Measurements from ENCODE around the gene GALNT11.
"Not testable (repeated sequence)": the region's sequence is repeated elsewhere in the genome, so short reads cannot be mapped to it uniquely, and the experiment has no call there.

GALNT11 gene

DNA sequence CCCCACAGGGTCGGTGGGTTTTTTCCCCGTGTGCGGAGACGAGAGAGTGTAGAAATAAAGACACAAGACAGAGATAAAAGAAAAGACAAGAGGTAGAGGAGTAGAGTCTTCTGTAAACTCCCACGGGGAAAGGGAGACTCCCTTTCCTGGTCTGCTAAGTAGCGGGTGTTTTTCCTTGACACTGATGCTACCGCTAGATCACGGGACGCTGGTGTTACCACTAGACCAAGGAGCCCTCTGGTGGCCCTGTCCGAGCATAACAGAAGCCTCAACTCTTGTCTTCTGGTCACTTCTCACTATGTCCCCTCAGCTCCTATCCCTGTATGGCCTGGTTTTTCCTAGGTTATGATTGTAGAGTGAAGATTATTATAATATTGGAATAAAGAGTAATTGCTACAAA lies 4.6 kb downstream of the GALNT11 start:
- DNase-seq, result not testable (repeated sequence)

DNA sequence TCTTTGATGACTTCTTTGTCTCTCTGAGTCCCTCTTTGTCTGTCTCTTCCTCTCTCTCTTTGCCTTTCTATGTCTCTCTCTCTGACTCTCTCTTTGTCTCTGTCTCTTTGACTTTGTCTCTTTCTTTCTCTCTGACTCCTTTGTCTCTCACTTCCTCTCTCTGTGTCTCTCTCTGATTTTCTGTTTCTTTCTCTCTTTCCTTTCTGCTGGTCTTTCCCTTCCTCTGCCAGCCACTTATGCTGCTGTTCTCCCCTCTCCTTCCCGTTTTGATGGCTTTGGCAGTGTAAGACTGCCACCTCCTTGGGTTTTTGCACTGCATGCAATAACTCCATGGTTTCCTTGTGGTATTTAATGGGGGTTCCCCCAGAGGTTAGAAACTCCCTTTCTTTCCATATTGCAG lies 5.2 kb downstream of the GALNT11 start:
- not testable (repeated sequence) for DNase-seq

DNA sequence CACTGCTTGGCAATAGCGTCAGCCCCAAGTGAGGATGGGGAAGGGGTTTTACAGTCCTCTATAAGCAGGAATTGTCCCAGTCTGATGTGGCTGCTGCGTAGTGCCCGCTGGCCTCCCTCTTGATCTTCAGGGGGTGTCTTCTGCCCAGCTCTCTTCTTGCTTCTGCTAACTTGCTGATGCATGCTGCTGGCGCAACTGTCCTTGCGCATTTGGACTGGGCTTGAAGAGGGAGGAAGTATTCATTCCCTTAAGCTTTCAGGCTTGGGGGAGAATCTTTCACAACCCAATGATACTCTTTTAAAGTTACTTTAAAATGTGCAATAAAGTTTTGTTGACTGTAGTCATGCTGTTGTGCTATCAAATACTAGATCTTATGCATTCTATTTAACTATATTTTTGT lies 10.3 kb downstream of the GALNT11 start:
- DNase-seq, result no peak

DNA sequence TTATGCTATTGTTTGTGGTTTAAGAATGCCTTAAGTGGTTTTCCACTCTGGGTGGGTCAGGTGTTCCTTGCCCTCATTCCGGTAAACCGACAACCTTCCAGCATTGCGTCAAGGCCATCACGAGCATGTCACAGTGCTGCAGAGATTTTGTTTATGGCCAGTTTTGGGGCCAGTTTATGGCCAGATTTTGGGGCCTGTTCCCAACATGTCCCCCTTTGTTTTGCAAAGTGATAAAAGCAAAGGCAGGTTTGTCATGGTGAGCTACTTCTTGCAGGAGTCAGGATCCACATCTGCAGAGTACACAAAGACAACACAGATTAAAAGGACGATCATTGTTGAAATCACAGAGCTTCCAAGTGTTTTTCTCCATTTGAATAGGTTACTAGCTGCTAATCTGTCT lies 12.9 kb downstream of the GALNT11 start:
- not testable (repeated sequence) for DNase-seq

DNA sequence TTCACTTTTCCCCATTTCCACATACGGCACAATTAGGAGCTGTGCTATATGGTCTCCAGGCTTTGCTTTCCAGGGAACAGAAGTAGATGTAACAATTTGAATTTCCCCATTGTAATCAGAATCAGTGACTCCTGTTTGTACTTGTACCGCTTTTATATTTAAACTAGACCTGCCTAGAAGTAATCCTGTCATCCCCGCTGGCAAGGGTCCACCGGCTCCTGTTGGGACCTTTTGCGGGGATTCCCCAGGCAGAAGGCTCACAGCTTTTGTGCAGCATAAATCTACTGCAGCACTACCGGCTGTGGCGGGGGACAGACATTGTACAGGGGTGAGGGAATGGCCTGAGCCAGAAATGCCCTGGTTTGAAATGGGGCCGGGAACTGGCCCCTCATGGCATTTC lies 17.6 kb downstream of the GALNT11 start:
- DNase-seq, result not testable (repeated sequence)

DNA sequence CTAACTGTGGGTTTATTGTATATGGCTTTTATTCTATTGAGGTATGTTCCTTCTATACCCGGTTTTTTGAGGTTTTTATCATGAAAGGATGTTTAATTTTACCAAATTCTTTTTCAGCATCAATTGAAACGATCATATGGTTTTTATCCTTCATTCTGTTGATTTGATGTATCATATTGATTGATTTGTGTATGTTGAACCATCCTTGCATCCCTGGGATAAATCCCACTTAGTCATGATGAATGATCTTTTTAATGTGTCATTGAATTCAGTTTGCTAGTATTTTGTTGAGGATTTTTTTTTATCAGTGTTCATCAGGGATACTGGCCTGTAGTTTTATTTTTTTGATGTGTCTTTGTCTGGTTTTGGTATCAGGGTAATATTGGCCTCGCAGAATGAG lies 19.4 kb downstream of the GALNT11 start:
- DNase-seq, result not testable (repeated sequence)

DNA sequence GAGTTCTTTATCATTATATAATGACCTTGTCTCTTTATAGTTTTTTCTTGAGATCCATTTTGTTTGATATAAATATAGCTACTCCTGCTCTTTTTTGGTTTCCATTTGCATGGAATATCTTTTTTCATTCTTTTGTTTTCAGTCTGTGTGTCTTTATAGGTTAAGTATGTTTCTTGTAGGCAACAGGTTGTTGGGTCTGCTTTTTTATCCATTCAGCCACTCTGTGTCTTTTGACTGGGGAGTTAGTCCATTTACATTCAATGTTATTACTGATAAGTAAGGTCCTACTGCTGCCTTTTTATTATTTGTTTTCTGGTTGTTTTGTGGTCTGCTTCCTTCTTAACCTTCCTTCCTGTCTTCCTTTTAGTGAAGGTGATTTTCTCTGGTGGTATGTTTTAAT lies 21.1 kb downstream of the GALNT11 start:
- no peak for DNase-seq

DNA sequence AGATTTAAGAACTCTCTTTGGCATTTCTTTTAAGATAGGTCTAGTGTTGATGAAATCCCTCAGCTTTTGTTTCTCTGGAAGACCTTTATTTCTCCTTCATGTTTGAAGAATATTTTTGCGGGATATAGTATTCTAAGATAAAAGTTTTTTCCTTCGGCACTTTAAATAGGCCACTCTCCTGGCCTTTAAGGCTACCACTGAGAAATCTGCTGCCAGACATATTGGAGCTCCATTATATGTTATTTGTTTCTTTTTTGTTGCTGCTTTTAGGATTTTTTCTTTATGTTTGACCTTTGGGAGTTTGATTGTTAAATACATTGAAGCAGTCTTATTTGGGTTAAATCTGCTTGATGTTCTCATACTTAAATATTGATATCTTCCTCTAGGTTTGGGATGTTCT lies 22.6 kb downstream of the GALNT11 start:
- DNase-seq, result no peak

DNA sequence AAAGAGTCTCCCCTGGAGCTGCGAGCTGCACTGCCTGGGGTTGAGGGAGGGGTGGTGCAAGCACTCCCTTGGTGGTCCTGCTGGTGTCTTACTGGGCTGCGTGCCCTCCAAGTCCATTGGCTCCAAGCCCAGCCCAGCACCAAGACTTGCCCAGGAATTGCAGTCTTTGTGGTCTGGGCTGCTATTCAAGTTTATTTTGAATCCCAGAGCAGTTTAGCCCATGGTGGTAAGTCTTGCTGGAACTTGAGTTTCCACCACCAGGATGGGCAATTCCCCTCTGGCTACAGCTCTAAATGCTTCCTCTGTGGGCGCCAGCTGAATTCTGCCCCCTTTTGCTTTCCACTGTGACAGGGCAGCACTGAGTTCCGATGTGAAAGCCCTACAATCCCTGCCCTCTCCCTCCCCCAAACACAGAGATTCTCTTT lies 25.1 kb downstream of the GALNT11 start:
- DNase-seq, result no peak

DNA sequence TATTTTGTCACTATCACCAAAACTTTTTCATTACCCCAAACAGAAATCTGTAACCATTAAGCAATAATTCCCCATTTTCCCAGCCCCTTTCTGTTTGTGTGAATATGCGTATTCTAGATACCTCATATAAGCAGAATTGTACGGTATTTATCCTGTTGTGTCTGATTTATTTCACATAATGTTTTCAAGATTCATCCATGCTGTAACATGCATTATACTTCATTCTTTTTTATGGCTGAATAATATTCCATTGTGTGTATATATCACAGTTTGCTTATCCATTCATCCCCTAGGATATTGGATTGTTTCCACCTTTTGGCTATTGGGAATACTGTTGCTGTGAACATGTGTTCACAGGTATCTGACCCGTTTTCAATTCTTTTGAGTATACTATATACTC lies 26.5 kb downstream of the GALNT11 start:
- no peak for DNase-seq

DNA sequence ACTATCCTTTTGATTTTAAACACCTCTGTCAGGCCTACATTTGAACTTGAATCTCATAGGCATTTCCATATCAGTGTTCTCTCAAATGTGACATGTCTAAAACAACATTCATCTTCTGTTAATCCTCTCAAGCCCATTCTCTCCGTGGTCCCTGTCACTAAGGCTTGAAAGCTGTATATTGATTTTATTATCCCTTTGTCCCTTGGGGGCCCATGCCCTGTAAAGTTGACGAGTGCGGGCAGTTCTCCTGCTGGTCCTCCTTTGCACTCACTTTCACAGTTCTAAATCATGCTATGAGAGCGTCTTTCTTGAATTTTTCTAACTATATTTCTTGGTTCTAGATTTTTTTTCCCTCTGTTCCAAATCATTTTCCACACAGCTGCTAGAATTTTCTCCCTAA lies 27.3 kb downstream of the GALNT11 start:
- no peak for DNase-seq

DNA sequence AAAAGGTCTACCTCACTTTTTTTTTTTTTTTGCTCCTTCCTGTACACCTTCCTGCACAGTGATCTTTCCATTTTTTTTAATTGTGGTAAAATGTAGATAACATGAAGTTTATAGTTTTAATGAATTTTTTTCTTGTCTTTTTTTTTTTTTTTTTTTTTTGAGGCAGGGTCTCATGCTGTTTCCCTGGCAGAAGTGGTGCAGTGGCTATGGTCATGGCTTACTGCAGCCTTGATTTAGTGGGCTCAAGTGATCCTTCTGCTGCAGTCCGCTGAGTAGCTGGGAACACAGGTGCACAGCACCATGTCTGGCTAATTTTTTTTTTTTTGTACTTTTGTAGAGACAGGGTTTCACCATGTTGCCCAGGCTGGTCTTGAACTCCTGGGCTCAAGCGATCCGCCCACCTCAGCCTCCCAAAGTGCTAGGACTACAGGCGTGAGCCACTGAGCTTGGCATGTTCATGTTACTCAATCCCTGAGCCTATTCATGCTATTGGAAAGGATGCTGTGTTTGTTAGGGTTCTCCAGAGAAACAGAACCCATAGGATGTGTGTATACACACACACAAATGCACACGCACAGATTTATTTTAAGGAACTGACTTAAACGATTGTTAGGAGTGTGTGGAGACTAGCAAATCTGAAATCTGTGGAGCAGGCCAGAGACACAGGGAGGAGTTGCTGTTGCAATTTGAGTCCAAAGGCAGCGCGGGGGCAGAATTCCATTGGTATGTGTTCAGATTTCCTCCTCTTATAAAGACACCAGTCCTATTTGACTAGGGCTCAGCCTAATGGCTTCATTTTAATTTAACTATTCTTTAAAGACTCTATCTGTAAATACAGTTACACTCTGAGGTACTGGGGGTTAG lies 29.1 kb downstream of the GALNT11 start:
- no peak for DNase-seq

DNA sequence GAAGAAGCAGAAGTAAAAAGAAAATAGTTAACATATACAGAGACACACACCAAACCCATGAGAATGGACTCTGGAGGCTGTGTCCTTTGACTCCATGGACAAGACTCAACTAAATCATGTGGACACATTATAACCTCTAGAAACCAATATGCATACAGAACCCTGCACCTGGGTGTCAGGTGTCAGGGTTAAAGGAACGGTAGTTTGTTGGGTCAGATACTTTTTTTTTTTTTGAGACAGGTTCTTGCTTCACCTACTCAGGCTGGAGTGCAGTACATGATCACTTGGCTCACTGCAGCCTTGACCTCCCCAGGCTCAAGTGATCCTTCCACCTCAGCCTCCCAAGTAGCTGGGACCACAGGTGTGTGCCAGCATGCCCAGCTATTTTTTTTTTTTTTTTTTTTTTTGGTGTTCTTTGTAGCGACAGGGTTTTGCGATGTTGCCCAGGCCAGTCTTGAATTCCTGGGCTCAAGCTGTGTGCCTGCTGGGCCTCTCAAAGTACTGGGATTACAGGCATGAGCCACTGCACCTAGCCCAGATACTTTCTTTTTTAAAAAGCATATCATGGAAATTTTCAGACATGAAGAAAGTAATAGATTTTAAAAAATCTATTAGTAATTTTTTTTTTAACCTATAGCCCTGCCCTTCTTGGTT lies 31.3 kb downstream of the GALNT11 start:
- DNase-seq, result no peak

DNA sequence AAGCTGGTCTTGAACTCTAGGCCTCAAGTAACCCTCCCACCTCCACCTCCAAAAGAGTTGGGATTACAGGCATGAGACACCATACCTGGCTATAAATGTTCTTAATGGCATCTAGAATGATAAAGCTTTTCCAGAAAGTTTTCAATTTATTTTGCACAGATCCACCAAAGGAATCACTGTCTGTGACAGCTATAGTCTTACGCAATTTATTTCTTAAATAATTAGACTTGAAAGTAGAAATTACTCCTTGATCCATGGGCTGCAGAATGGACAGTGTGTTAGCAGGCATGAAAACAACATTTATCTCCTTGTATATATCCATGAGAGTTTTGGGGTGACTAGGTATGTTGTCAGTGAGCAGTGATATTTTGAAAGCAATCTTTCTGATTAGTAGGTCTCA lies 33.8 kb downstream of the GALNT11 start:
- DNase-seq, result no peak

DNA sequence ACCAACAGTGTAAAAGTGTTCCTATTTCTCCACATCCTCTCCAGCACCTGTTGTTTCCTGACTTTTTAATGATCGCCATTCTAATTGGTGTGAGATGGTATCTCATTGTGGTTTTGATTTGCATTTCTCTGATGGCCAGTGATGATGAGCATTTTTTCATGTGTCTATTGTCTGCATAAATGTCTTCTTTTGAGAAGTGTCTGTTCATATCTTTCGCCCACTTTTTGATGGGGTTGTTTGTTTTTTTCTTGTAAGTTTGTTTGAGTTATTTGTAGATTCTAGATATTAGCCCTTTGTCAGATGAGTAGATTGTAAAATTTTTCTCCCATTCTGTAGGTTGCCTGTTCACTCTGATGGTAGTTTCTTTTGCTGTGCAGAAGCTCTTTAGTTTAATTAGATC lies 35.6 kb downstream of the GALNT11 start:
- DNase-seq, result not testable (repeated sequence)

DNA sequence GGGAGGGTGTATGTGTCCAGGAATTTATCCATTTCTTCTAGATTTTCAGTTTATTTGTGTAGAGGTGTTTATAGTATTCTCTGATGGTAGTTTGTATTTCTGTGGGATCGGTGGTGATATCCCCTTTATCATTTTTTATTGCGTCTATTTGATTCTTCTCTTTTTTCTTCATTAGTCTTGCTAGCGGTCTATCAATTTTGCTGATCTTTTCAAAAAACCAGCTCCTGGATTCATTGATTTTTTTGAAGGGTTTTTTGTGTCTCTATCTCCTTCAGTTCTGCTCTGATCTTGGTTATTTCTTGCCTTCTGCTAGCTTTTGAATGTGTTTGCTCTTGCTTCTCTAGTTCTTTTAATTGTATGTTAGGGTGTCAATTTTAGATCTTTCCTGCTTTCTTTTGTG lies 37.7 kb downstream of the GALNT11 start:
- not testable (repeated sequence) for DNase-seq

DNA sequence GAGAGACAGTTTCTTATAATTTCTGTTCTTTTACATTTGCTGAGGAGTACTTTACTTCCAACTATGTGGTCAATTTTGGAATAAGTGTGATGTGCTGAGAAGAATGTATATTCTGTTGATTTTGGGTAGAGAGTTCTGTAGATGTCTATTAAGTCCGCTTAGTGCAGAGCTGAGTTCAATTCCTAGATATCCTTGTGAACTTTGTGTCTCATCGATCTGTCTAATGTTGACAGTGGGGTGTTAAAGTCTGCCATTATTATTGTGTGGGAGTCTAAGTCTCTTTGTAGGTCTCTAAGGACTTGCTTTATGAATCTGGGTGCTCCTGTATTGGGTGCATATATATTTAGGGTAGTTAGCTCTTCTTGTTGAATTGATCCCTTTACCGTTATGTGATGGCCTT lies 38.3 kb downstream of the GALNT11 start:
- DNase-seq, result not testable (repeated sequence)

DNA sequence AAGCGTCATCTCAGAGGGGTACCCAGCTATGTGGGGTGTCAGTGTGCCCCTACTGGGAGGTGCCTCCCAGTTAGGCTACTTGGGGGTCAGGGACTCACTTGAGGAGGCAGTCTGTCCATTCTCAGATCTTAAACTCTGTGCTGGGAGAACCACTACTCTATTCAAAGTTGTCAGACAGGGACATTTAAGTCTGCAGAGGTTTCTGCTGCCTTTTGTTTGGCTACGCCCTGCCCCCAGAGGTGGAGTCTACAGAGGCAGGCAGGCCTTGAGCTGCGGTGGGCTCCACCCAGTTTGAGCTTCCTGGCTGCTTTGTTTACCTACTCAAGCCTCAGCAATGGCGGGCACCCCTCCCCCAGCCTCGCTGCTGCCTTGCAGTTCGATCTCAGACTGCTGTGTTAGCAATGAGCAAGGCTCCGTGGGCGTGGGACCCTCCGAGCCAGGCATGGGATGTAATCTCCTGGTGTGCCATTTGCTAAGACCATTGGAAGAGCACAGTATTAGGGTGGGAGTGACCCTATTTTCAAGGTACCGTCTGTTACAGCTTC lies 40.4 kb downstream of the GALNT11 start:
- DNase-seq, result not testable (repeated sequence)

DNA sequence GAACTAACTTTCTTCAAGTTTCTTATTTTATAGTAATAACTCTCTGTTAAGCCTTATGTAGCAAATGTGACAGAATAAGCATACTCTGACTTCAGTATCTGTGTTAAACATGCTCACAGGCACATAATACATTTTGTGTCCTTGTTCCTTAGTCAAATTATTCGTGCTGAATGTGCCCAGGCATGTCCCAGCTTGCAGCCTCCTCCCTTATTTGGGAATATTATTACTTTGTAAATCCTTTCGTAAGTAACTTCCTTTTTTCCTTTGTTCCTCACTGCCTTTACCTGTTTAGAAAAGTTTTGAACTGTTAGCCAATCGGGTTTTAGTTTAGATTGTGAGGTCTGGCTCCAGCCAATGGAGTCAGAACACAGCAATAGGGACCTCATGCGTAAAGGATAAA lies 46.9 kb downstream of the GALNT11 start:
- DNase-seq, result no peak

DNA sequence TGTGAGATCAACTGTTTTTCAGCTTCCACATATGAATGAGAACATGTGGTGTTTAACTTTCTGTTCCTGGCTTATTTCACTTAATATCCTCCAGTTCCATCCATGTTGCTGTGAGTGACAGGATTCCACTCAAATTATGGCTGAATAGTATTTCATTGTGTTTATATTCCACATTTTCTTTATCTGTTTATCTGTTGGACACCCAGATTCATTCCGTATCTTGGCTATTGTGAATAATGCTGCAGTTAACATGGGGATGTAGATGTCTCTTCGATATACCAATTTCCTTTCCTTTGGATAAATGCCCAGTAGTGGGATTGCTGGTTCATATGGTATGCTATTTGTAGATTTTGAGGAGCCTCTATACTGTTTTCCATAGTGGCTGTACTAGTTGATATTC lies 47.9 kb downstream of the GALNT11 start:
- DNase-seq, result no peak

DNA sequence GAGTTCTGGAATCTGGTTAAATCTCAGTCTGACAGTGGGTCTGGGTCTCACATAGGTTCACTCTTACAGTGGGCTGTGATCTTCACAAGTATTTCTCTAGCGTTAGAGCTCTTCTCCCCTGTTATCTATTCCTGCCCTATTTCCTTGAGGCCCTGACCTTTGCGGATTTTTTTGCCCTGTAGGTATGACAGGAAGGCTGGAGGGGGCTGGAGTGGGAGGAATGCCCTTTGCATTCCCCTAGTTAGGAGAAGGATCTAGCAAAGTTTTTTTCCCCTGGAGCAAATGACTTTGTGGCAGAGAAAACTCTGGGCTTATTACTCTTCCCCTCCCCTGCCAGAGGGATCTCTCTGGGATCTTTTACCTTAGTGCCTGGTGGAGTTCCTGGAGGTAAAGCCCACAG lies 49.2 kb downstream of the GALNT11 start:
- DNase-seq, result no peak

DNA sequence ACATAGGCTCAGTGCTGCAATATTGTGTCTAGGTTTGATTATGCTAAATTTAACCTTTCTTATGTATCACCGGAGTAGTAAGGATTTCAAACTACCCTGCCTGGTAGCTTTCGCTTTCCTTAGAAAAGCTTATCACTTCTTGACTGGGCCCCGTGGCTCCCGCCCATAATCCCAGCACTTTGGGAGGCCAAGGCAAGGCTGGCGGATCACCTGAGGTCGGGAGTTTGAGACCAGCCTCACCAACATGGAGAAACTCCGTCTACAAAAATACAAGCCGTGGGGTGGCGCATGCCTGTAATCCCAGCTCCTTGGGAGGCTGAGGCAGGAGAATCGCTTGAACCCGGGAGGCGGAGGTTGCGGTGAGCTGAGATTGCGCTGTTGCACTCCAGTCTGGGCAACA lies 49.9 kb downstream of the GALNT11 start:
- not testable (repeated sequence) for DNase-seq

DNA sequence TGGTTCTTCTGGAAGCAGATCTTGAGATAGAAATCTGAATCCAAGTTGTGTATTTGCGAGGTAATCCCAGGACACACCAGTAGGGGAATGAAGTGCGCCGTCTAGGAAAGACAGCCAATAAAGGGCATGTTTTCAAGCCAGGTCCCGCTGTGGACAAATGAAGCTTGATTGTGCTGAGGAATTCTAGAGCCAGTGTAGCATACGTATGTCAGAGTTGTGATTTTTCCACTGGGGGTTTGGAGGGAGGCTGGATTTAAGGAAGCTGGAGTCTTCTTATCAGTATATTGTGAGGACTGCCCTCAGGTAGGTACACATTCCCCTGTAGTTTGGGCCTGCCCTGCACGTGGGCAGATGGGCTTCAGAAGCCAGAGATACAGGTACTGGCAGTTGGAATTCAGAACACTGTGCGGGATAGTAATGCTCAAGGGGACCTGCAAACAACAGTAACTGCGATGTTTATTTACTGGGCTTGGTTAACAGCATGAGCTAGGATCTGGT lies 50.9 kb downstream of the GALNT11 start:
- no peak for DNase-seq

All from activated CD4-positive, alpha-beta T cell treated with anti-CD3 and anti-CD28 coated beads for 4 hours (primary cell).